ENCODE measurements around the gene CPNE5.

CPNE5 gene

GRCh38 chr6:36721369-36722140, 117.7 kb downstream of the CPNE5 start:
- Histone ChIP-seq H3K9me2 (replicated peaks; ENCODE audit: insufficient read depth, low read length) (no peaks in the 10 kb centered on the region), H2AFZ (ENCODE audit: low read length) (no peak overlapping the region), H3K4me1 (ENCODE audit: low read length) (peaks cover 23% of the 10 kb centered on the region), H3K27ac (ENCODE audit: low read length) (no peak overlapping the region), H3K4me3 (ENCODE audit: low read length) (no peak overlapping the region), H3K4me2 (ENCODE audit: low read depth, low read length) (no peak overlapping the region), H3K79me2 (ENCODE audit: low read length) (no peaks in the 10 kb centered on the region), H3F3A (ENCODE audit: insufficient read depth, low read length) (no peaks in the 10 kb centered on the region), H3K9me3 (replicated peaks; ENCODE audit: insufficient read depth, low read length) (no peaks in the 10 kb centered on the region), H3K9ac (ENCODE audit: low read length) (no peak overlapping the region), H3K27me3 (replicated peaks; ENCODE audit: insufficient read depth, low read length) (no peaks in the 10 kb centered on the region), H4K20me1 (ENCODE audit: insufficient read depth, low read length) (no peaks in the 10 kb centered on the region), H3K36me3 (replicated peaks; ENCODE audit: insufficient read depth, low read length) (no peaks in the 10 kb centered on the region)
- TF ChIP-seq EZH2 (optimal IDR thresholded peaks at IDR 0.05; ENCODE audit: low read depth, low read length): no peak
- DNase-seq: no peak

GRCh38 chr6:36720251-36721141, 118.7 kb downstream of the CPNE5 start:
- Histone ChIP-seq H3K9ac (ENCODE audit: low read length) (no peak overlapping the region), H3K9me2 (replicated peaks; ENCODE audit: insufficient read depth, low read length) (no peaks in the 10 kb centered on the region), H3K27me3 (replicated peaks; ENCODE audit: insufficient read depth, low read length) (no peaks in the 10 kb centered on the region), H3K4me3 (ENCODE audit: low read length) (no peak overlapping the region), H2AFZ (ENCODE audit: low read length) (no peak overlapping the region), H3K79me2 (ENCODE audit: low read length) (no peaks in the 10 kb centered on the region), H3F3A (ENCODE audit: insufficient read depth, low read length) (no peaks in the 10 kb centered on the region), H3K4me2 (ENCODE audit: low read depth, low read length) (no peak overlapping the region), H3K36me3 (replicated peaks; ENCODE audit: insufficient read depth, low read length) (no peaks in the 10 kb centered on the region), H3K4me1 (ENCODE audit: low read length) (peaks cover 13% of the 10 kb centered on the region), H3K27ac (ENCODE audit: low read length) (no peak overlapping the region), H4K20me1 (ENCODE audit: insufficient read depth, low read length) (no peaks in the 10 kb centered on the region), H3K9me3 (replicated peaks; ENCODE audit: insufficient read depth, low read length) (no peaks in the 10 kb centered on the region)
- DNase-seq: no peak
- TF ChIP-seq EZH2phosphoT487 (IDR thresholded peaks at IDR 0.05; ENCODE audit: low read length): no peak
- TF ChIP-seq CTCF (IDR thresholded peaks at IDR 0.05; ENCODE audit: low read length): no peak

- H3K9ac ChIP-seq (ENCODE audit: low read length): no peak overlapping the region
- H3K27ac ChIP-seq (ENCODE audit: low read length): no peak overlapping the region
- H3K9me2 ChIP-seq (replicated peaks; ENCODE audit: insufficient read depth, low read length): no peaks in the 10 kb centered on the region
- no peaks in the 10 kb centered on the region for H4K20me1 ChIP-seq (ENCODE audit: insufficient read depth, low read length)
- no peaks in the 10 kb centered on the region for H3K36me3 ChIP-seq (replicated peaks; ENCODE audit: insufficient read depth, low read length)
- no peaks in the 10 kb centered on the region for H3K79me2 ChIP-seq (ENCODE audit: low read length)
- no peaks in the 10 kb centered on the region for H3F3A ChIP-seq (ENCODE audit: insufficient read depth, low read length)
- H3K27me3 ChIP-seq (replicated peaks; ENCODE audit: insufficient read depth, low read length): no peaks in the 10 kb centered on the region
- TF ChIP-seq CTCF (IDR thresholded peaks at IDR 0.05; ENCODE audit: low read length) (no peak), EZH2phosphoT487 (IDR thresholded peaks at IDR 0.05; ENCODE audit: low read length) (no peak), EZH2 (optimal IDR thresholded peaks at IDR 0.05; ENCODE audit: low read depth, low read length) (no peak)
- H3K9me3 ChIP-seq (replicated peaks; ENCODE audit: insufficient read depth, low read length): no peaks in the 10 kb centered on the region
- DNase-seq: no peak
- H2AFZ ChIP-seq (ENCODE audit: low read length): no peak overlapping the region
- H3K4me1 ChIP-seq (ENCODE audit: low read length): no peaks in the 10 kb centered on the region
- no peak overlapping the region for H3K4me3 ChIP-seq (ENCODE audit: low read length)
- H3K4me2 ChIP-seq (ENCODE audit: low read depth, low read length): no peak overlapping the region
Measured at GRCh38 chr6:36719126-36719525, 120.1 kb downstream of the CPNE5 start.

Data from MM.1S (cell line).